ENCODE results near the gene TPSG1.
A peak's percentile ranks its signal among the peaks of the same experiment; 100 is the strongest.
"Not testable (repeated sequence)": the region's sequence is repeated elsewhere in the genome, so short reads cannot be mapped to it uniquely, and the experiment has no call there.

Gene TPSG1

DNA sequence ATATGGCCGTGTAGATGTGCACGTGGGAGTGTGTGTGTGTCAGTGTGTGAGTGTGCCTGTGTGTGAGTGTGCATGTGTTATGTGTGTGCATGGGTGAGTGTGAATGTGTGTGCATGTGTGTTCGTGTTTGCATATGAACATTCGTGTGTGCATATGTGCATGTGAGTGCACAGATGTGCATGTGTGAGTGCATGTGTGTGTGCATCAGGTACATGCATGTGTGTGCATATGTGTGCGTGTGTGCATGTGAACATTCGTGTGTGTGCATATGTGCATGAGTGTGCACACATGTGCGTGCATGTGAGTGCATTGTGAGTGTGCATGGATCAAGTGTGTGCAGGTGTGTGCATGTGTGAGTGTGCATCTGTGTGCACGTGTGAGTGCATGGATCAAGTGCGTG is 12.9 kb upstream of the TPSG1 start:
- ATAC-seq (ENCODE audit: low read depth): no peak
- Histone ChIP-seq H3K36me3 (ENCODE audit: low read depth) (no peaks in the 10 kb centered on the region), H3K4me1 (ENCODE audit: insufficient read depth, poor library complexity, severe bottlenecking) (no peaks in the 10 kb centered on the region), H3K9me3 (ENCODE audit: severe bottlenecking) (no peaks in the 10 kb centered on the region), H3K4me3 (ENCODE audit: severe bottlenecking) (no peak overlapping the region), H3K27me3 (ENCODE audit: insufficient read depth, poor library complexity, severe bottlenecking) (no peaks in the 10 kb centered on the region), H3K27ac (ENCODE audit: poor library complexity, severe bottlenecking) (no peak overlapping the region)
- peak; percentile 11 for DNase-seq (ENCODE audit: low spot score)
- TF ChIP-seq, protein P1, sequence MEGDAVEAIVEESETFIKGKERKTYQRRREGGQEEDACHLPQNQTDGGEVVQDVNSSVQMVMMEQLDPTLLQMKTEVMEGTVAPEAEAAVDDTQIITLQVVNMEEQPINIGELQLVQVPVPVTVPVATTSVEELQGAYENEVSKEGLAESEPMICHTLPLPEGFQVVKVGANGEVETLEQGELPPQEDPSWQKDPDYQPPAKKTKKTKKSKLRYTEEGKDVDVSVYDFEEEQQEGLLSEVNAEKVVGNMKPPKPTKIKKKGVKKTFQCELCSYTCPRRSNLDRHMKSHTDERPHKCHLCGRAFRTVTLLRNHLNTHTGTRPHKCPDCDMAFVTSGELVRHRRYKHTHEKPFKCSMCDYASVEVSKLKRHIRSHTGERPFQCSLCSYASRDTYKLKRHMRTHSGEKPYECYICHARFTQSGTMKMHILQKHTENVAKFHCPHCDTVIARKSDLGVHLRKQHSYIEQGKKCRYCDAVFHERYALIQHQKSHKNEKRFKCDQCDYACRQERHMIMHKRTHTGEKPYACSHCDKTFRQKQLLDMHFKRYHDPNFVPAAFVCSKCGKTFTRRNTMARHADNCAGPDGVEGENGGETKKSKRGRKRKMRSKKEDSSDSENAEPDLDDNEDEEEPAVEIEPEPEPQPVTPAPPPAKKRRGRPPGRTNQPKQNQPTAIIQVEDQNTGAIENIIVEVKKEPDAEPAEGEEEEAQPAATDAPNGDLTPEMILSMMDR (IDR thresholded peaks at IDR 0.05; ENCODE audit: poor library complexity, severe bottlenecking): no peak

DNA sequence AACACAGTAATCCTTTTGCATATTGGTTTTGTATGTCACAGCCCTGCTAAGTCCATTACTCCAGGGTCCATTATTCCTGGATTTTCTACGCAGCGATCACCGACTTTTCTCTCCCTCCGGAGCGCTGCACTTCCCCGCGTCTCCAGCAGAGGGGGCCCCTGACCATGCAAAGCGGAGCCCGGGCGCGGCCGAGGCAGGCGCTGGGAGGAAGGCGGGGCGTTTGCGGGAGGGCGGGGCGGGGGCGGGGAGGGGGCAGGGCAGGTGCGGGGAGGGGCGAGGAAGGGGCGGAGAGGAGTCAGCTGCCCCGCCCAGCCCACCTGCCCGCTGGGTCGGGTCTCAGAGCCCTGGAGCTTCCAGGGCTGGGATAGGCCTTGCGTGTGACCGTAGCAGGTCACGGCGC is 11.6 kb upstream of the TPSG1 start:
- H3K27me3 ChIP-seq (ENCODE audit: insufficient read depth, poor library complexity, severe bottlenecking); H3K4me3 ChIP-seq (ENCODE audit: severe bottlenecking); DNase-seq (ENCODE audit: low spot score); H3K4me1 ChIP-seq (ENCODE audit: insufficient read depth, poor library complexity, severe bottlenecking); H3K9me3 ChIP-seq (ENCODE audit: severe bottlenecking); H3K27ac ChIP-seq (ENCODE audit: poor library complexity, severe bottlenecking); H3K36me3 ChIP-seq (ENCODE audit: low read depth): not testable (repeated sequence)
- peak; percentile 27; the same call in 2 of the 3 replicates for ATAC-seq (ENCODE audit: low read depth)

- not testable (repeated sequence) for H3K27ac ChIP-seq (ENCODE audit: poor library complexity, severe bottlenecking); H3K36me3 ChIP-seq (ENCODE audit: low read depth); H3K4me1 ChIP-seq (ENCODE audit: insufficient read depth, poor library complexity, severe bottlenecking); H3K27me3 ChIP-seq (ENCODE audit: insufficient read depth, poor library complexity, severe bottlenecking); H3K4me3 ChIP-seq (ENCODE audit: severe bottlenecking); DNase-seq (ENCODE audit: low spot score); H3K9me3 ChIP-seq (ENCODE audit: severe bottlenecking)
- ATAC-seq (ENCODE audit: low read depth): peak; percentile 57
These were observed 7.1 kb upstream of the TPSG1 start for GRCh38 chr16:1232049-1232748.

GRCh38 chr16:1231301-1231700 is 6.2 kb upstream of the TPSG1 start:
- peak; percentile 66 for DNase-seq (ENCODE audit: low spot score)
- not testable (repeated sequence) for H3K36me3 ChIP-seq (ENCODE audit: low read depth); ATAC-seq (ENCODE audit: low read depth); H3K27me3 ChIP-seq (ENCODE audit: insufficient read depth, poor library complexity, severe bottlenecking); H3K27ac ChIP-seq (ENCODE audit: poor library complexity, severe bottlenecking); H3K4me1 ChIP-seq (ENCODE audit: insufficient read depth, poor library complexity, severe bottlenecking); H3K9me3 ChIP-seq (ENCODE audit: severe bottlenecking); H3K4me3 ChIP-seq (ENCODE audit: severe bottlenecking)

DNA sequence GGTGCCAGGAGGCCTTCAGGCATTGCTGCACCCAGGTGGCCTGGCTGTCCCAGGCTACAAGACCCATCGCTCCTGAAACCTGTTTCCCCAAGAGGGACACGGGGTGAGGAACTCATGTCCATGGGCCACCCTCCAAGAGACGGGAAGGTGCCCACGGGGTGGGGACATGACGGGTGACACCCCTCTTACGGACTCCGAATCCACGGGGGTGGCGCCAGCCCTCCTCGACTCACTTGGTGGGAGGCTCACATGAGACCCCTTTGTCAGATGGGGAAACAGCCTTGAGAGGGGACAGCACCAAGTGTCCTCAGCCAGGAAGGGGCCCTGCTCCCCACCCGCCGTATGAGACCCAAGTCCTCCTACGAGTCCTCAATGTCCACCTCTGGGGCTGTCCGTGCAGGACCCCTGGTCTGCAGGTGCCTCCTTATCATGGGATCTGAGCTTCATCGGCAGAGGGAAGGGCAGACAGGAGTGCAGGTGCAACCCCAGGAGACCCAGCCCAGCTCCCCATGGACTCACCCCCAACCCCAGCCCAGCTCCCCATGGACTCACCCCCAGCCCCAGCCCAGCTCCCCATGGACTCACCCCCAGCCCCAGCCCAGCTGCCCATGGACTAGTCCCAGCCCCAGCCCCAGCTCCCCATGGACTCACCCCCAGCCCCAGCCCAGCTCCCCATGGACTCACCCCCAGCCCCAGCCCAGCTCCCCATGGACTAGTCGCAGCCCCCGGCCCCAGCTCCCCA is 5.6 kb upstream of the TPSG1 start:
- H3K36me3 ChIP-seq (ENCODE audit: low read depth); H3K4me1 ChIP-seq (ENCODE audit: insufficient read depth, poor library complexity, severe bottlenecking); ATAC-seq (ENCODE audit: low read depth); H3K4me3 ChIP-seq (ENCODE audit: severe bottlenecking); H3K27me3 ChIP-seq (ENCODE audit: insufficient read depth, poor library complexity, severe bottlenecking); H3K27ac ChIP-seq (ENCODE audit: poor library complexity, severe bottlenecking); H3K9me3 ChIP-seq (ENCODE audit: severe bottlenecking): not testable (repeated sequence)
- peak; percentile 50 for DNase-seq (ENCODE audit: low spot score)

GRCh38 chr16:1230084-1230470 is 5.0 kb upstream of the TPSG1 start, which contains the start of gene TPSB2:
Gene TPSB2 (minus strand): TSS chr16:1230184. CDS start chr16:1229951, 233 bp downstream.
- not testable (repeated sequence) for DNase-seq (ENCODE audit: low spot score); H3K4me1 ChIP-seq (ENCODE audit: insufficient read depth, poor library complexity, severe bottlenecking); H3K27me3 ChIP-seq (ENCODE audit: insufficient read depth, poor library complexity, severe bottlenecking); H3K9me3 ChIP-seq (ENCODE audit: severe bottlenecking); ATAC-seq (ENCODE audit: low read depth); H3K27ac ChIP-seq (ENCODE audit: poor library complexity, severe bottlenecking); H3K36me3 ChIP-seq (ENCODE audit: low read depth); H3K4me3 ChIP-seq (ENCODE audit: severe bottlenecking)

DNA sequence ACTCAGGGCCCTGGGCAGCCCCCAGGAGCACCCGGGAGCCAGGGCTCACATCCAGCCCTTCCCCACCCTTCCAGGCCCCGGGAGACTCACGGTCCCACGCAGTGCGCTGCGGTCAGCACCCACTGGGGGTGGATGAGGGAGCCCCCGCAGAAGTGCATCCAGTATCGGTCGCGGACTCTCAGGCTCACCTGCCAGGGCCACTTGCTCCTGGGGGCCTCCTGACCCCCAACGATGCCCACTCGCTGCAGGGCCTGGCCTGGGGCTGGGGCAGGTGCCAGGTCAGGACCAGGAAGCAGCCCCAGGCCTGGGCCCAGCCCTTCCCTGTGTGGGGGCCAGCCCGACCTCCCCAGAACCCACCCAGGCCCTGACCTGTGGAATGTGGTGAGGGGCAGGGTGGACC is 4.4 kb upstream of the TPSG1 start:
- H3K27ac ChIP-seq (ENCODE audit: poor library complexity, severe bottlenecking): not testable (repeated sequence)

GRCh38 chr16:1228227-1228626 is 3.2 kb upstream of the TPSG1 start:
- not testable (repeated sequence) for H3K27me3 ChIP-seq (ENCODE audit: insufficient read depth, poor library complexity, severe bottlenecking); H3K27ac ChIP-seq (ENCODE audit: poor library complexity, severe bottlenecking); ATAC-seq (ENCODE audit: low read depth); H3K36me3 ChIP-seq (ENCODE audit: low read depth); H3K9me3 ChIP-seq (ENCODE audit: severe bottlenecking); H3K4me3 ChIP-seq (ENCODE audit: severe bottlenecking); H3K4me1 ChIP-seq (ENCODE audit: insufficient read depth, poor library complexity, severe bottlenecking)
- peak; percentile 57 for DNase-seq (ENCODE audit: low spot score)

More for the DNA sequence above, 4.4 kb upstream of the TPSG1 start:
- not testable (repeated sequence) for H3K36me3 ChIP-seq (ENCODE audit: low read depth); H3K4me1 ChIP-seq (ENCODE audit: insufficient read depth, poor library complexity, severe bottlenecking); ATAC-seq (ENCODE audit: low read depth); H3K27me3 ChIP-seq (ENCODE audit: insufficient read depth, poor library complexity, severe bottlenecking); H3K4me3 ChIP-seq (ENCODE audit: severe bottlenecking); H3K9me3 ChIP-seq (ENCODE audit: severe bottlenecking)
- DNase-seq (ENCODE audit: low spot score): peak; percentile 31

DNA sequence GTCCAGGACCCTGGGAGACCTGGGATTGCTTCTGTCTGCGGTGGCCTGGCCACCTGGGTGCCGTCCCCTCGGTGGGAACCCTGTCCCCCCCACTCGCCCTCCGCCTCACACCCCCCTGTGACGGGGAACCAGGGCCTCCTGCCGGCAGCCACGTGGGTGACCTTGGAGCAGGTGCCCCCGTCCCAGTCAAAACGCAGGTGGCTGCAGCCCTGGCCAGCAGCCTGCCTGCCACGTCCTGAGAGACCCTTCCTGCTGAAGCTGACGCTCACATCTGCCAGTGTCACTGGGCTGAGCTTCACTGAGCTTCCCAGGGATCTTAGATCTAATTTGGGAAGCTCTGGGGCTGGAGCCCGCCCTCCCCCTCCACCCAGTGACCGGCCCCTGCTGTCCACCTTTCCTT is 1.6 kb upstream of the TPSG1 start:
- not testable (repeated sequence) for ATAC-seq (ENCODE audit: low read depth)

DNA sequence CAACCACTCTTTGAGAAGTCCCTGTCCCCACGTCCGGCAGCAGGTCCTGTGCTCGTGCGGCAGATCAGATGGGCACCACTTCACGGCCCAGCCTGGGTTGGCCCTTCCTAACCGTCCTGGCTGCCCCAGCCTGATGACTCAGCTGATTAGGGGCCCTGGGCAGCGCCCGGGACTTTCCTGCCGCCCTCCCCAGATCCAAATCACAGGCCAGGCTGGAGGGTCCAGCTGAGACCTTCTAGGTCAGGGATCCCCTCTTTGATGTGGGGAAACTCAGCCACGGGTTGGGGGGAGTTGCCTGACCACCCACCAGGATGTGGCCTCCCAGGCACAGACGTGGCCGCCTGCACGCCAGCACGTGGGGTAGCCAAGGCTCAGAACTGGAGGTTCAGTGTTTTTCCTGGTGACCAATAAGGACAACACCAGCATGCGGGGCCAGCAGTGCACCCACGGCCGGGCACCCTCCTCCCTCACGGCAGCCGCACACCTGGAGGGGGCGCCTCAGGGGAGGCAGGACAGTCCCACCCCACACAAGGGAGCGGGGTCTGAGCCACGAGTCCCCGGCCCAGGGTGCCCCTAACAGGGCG is 752 bp upstream of the TPSG1 start:
- DNase-seq (ENCODE audit: low spot score); ATAC-seq (ENCODE audit: low read depth); H3K36me3 ChIP-seq (ENCODE audit: low read depth); H3K27ac ChIP-seq (ENCODE audit: poor library complexity, severe bottlenecking); H3K4me3 ChIP-seq (ENCODE audit: severe bottlenecking); H3K27me3 ChIP-seq (ENCODE audit: insufficient read depth, poor library complexity, severe bottlenecking); H3K4me1 ChIP-seq (ENCODE audit: insufficient read depth, poor library complexity, severe bottlenecking); H3K9me3 ChIP-seq (ENCODE audit: severe bottlenecking): not testable (repeated sequence)

More for the DNA sequence above, 1.6 kb upstream of the TPSG1 start:
- H3K9me3 ChIP-seq (ENCODE audit: severe bottlenecking); H3K27me3 ChIP-seq (ENCODE audit: insufficient read depth, poor library complexity, severe bottlenecking); H3K4me3 ChIP-seq (ENCODE audit: severe bottlenecking); H3K27ac ChIP-seq (ENCODE audit: poor library complexity, severe bottlenecking); H3K36me3 ChIP-seq (ENCODE audit: low read depth); H3K4me1 ChIP-seq (ENCODE audit: insufficient read depth, poor library complexity, severe bottlenecking): not testable (repeated sequence)
- peak; percentile 26 for DNase-seq (ENCODE audit: low spot score)
